WI38 (cell line): ENCODE results near the gene HCN4.

Experiments
- H3K4me3 ChIP-seq: 2 replicates; pipeline ENCODE4 v1.5.1; 2011; ENCODE audit warnings: low read depth, mild to moderate bottlenecking, control low read depth, low read length
- TF ChIP-seq, protein P1 (sequence below): IDR thresholded peaks from 2 replicates; pipeline ENCODE4 v1.5.1; 2012; ENCODE audit warnings: low read depth, mild to moderate bottlenecking, control low read depth, low read length

HCN4 gene

DNA sequence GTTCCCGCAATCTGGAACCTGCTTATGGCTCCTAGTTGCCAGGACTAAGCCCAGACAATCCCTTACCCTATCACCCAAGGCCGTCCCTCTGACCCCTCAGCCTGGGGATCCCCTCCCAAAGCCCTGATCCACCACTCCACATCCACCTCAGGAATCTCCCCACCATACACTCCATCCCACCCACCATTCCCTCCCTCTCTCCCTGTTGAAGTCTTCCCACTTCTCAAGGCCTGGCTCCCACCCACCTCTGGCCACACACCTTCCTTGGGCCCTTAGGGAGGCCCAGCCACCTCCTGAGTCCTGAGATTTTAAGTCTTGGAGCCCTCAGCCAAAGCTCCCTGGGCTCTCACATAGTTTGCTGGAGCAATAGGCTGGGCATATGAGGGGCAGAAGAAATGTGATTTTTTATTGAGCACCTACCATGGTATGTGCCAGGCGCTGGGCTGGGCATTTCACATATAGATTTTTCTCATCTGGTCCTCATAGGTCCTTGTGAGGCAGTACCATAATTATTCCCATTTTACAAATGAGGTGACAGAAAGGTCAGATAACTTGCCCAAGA is 48.1 kb downstream of the HCN4 start:
- H3K4me3 ChIP-seq: no peak overlapping the region
- TF ChIP-seq, protein P1, sequence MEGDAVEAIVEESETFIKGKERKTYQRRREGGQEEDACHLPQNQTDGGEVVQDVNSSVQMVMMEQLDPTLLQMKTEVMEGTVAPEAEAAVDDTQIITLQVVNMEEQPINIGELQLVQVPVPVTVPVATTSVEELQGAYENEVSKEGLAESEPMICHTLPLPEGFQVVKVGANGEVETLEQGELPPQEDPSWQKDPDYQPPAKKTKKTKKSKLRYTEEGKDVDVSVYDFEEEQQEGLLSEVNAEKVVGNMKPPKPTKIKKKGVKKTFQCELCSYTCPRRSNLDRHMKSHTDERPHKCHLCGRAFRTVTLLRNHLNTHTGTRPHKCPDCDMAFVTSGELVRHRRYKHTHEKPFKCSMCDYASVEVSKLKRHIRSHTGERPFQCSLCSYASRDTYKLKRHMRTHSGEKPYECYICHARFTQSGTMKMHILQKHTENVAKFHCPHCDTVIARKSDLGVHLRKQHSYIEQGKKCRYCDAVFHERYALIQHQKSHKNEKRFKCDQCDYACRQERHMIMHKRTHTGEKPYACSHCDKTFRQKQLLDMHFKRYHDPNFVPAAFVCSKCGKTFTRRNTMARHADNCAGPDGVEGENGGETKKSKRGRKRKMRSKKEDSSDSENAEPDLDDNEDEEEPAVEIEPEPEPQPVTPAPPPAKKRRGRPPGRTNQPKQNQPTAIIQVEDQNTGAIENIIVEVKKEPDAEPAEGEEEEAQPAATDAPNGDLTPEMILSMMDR: no peak

DNA sequence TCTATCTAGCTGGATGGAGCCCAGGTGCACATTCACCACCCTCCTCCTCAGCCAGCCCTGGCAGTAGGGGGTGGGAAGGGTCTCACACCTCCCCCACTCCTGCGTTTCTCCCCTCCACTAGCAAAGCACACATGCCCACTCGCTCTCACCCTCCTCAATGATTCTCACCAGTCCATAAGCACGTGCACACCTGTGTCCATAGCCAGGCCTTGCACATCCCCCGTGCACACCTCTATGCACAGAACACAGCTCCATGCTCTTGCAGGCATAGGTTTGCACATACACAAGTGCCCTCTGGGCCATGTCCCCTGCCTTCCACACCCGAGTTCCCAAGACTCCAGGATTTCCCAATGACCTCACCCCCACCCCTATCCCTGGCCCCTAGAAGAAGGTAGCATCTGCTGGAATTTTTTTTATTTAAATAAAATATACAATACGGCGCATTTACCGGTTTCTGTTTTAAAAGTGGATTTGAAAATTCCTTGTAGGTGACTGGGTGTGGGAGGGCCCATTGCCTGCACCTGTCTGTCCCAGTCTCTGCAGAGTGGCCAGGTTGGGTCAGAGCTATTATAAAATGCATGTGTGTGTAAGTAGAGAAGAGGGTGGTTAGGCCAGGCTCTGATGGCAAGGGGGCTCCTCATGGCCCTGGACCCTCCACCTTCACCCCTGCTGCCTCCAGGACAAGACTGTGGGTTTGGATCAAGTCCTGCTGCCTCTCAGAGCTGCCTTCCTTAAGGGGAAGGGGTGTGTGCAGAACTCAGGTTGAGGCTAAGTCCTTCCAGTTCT is 49.1 kb downstream of the HCN4 start:
- H3K4me3 ChIP-seq: no peak overlapping the region
- TF ChIP-seq, protein P1: no peak

DNA sequence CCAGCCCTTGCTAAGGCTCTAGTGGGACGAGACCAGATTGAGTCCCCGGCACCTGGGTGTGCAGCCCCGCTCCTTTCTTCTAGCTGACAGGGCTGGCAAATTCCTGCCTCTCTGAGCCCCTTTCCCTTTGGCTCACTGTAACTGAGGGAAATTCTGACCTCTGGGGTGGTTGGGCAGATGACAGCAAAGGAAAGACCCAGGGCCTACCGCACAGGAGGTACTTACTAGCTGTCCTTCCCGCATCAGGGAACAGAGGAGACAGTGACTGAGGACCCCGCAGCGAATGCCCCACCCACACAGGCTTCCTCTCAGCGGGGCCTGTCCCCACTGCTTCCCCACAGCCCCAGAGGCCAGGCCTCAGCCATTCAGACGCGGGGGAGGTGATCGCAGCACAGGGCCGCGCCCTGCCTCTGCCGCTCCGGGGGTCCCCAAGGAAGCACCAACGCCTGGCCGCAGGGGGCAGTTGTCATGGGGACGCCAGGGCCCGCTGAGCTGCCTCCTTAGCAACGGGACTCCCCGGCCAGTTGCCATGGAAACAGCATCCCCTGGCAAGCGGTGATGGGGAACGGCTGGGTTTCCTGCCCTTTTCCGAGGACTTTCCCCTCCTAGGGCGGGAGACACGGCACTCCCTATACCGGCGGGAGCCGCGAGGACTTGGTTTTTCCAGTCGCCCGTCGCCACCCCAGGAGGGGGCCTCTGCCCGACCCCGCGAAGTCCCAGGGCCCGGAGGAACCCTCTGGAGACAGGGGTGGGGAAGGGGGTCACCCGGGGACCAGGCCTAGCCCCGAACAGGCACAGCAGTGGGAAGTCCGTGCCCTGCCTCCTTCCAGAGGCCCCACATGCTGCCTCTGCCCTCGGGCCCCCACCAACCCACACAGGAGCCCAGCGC is 50.1 kb downstream of the HCN4 start:
- H3K4me3 ChIP-seq: no peak overlapping the region
- TF ChIP-seq, protein P1: no peak

DNA sequence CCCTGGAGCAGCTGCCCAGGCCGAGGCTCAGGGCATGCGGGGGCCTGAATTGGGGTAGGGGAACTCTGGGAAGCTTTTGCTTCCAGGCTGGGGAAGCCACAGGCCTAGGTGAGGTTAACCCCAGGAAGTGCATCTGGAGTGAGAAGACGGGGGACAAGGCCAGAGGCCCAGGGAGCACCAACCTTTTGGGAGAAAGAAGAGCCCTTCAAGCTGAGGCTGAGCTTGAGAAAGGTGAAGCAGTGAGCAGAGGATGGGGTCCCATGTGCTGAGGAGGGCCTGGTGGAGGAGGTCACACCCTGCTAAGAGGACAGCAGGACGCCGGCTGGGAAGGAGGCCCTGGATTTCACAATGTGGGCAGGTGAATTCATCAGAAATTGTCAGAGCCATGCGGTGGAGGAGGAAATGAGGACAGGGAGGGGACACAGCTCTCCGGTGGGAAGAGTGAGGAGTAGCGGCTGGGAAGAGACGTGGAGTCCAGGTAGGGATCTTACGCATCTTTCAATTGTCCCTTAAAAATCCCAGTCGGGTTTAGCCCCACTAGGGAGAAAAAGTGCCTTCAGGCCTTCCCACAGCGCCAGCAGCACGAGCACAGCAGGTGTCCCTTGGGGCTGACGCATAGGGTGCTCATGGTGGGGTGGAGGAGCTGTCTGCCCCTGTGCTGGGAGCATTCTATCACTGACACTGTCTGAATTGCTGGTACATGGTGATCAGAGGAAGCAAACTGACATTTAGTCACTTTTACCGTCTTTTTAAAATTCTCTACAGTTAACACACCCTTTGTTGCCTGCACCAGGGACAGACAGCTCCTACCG is 50.9 kb downstream of the HCN4 start:
- TF ChIP-seq, protein P1: no peak
- H3K4me3 ChIP-seq: no peak overlapping the region

DNA sequence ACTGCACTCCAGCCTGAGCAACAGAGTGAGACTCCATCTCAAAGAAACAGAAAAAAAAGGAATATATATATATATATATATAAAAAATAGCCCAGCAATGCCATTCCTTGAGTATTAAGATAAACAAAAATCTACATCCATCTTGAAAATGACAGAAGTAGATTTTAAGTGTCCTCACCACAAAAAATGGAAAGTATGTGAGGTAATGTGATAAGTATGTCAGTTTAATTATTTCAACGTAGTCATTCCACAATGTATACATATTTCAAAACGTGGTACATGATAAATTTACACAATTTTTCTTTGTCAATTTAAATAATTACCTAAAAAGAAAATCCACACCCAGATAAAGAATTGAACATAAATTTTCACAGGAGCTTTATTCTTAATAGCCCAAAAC is 54.9 kb downstream of the HCN4 start:
- TF ChIP-seq, protein P1: no peak
- no peak overlapping the region for H3K4me3 ChIP-seq

DNA sequence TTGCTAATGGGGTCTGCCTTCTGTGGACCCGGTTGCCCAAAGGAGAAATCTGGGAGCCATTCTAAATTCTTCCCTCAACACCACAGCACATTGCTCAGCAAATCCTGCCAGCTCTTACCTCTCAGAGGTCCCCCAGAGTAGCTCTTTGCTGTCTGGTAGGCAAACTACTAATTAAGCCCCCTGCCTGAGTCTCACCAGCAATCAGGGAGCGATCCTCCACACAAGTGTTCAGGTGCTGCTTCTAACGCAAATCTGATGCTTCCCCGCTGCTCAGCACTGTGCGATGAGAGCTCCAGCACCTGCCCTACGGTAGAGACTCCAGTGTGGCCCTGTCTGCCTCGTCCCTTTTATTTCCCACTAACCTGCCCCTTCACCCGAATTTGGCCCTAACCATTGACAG is 60.5 kb downstream of the HCN4 start:
- TF ChIP-seq, protein P1: no peak
- H3K4me3 ChIP-seq: no peak overlapping the region
